ENCODE results near the gene GRIP2.

The GRIP2 gene

GRCh38 chr3:14532691-14533456 lies 7.3 kb downstream of the GRIP2 start:
- H3K4me1 ChIP-seq (ENCODE audit: control insufficient read depth, insufficient read depth, low read depth, low read length), result peaks cover 5% of the 10 kb centered on the region
- 45% methylated on average over 20 of the region's 20 CpGs for WGBS
- H3K4me3 ChIP-seq (ENCODE audit: insufficient read depth in 1 of 2, low read depth in 1 of 2, low read length in 2 of 2), result no peak overlapping the region
- H2BK15ac ChIP-seq (ENCODE audit: low read depth, poor library complexity, severe bottlenecking), result no peak overlapping the region
- no peak overlapping the region for H3K4ac ChIP-seq (ENCODE audit: low read depth in 1 of 2, low read length in 2 of 2)
- H3K27me3 ChIP-seq (ENCODE audit: control insufficient read depth in 1 of 2, insufficient read depth in 1 of 2, low read length in 2 of 2), result peaks cover 37 to 41% of the 10 kb centered on the region in 2 experiments
- H4K8ac ChIP-seq (ENCODE audit: low read length), result no peak overlapping the region
- no peak overlapping the region for H2BK12ac ChIP-seq (ENCODE audit: low read length in 2 of 2)
- H3K79me1 ChIP-seq (replicated peaks; ENCODE audit: low read length, poor library complexity, severe bottlenecking), result no peaks in the 10 kb centered on the region
- no peaks in the 10 kb centered on the region for H3K36me3 ChIP-seq (ENCODE audit: control insufficient read depth in 1 of 2, insufficient read depth in 2 of 2, low read depth in 1 of 2, low read length in 2 of 2)
- no peak overlapping the region for H2AK5ac ChIP-seq (ENCODE audit: low read length, severe bottlenecking)
- no peak overlapping the region for H2BK120ac ChIP-seq (ENCODE audit: low read depth, low read length)
- no peak overlapping the region for H3K23ac ChIP-seq (ENCODE audit: low read length in 2 of 2)
- no peak overlapping the region for H3K18ac ChIP-seq (ENCODE audit: low read depth in 1 of 2, low read length in 2 of 2)
- no peak overlapping the region for H3K14ac ChIP-seq (ENCODE audit: low read length in 2 of 2)
- H3K9ac ChIP-seq (ENCODE audit: low read length), result no peak overlapping the region
- no peak overlapping the region for H3K4me2 ChIP-seq (ENCODE audit: low read length, poor library complexity, severe bottlenecking)
- no peak overlapping the region for H2BK5ac ChIP-seq (ENCODE audit: low read depth, low read length, poor library complexity, severe bottlenecking)
- peak overlapping the region; percentile 42 for H2AFZ ChIP-seq (ENCODE audit: low read depth, low read length)
- no peak overlapping the region for H3K27ac ChIP-seq (ENCODE audit: low read length, poor library complexity, severe bottlenecking)
- H4K91ac ChIP-seq (ENCODE audit: low read length), result no peak overlapping the region
- H3K9me3 ChIP-seq (ENCODE audit: control insufficient read depth, low read length), result no peaks in the 10 kb centered on the region
- no peak for DNase-seq

- H2BK12ac ChIP-seq (ENCODE audit: low read length in 2 of 2), result no peak overlapping the region
- no peak overlapping the region for H3K14ac ChIP-seq (ENCODE audit: low read length in 2 of 2)
- H2BK5ac ChIP-seq (ENCODE audit: low read depth, low read length, poor library complexity, severe bottlenecking), result no peak overlapping the region
- H3K4me1 ChIP-seq (ENCODE audit: control insufficient read depth, insufficient read depth, low read depth, low read length), result peaks cover 2% of the 10 kb centered on the region
- H3K4ac ChIP-seq (ENCODE audit: low read depth in 1 of 2, low read length in 2 of 2), result no peak overlapping the region
- H3K4me3 ChIP-seq (ENCODE audit: insufficient read depth in 1 of 2, low read depth in 1 of 2, low read length in 2 of 2), result no peak overlapping the region
- H3K79me1 ChIP-seq (replicated peaks; ENCODE audit: low read length, poor library complexity, severe bottlenecking), result no peaks in the 10 kb centered on the region
- no peak for DNase-seq
- no peak overlapping the region for H3K18ac ChIP-seq (ENCODE audit: low read depth in 1 of 2, low read length in 2 of 2)
- H4K8ac ChIP-seq (ENCODE audit: low read length), result no peak overlapping the region
- H3K4me2 ChIP-seq (ENCODE audit: low read length, poor library complexity, severe bottlenecking), result no peak overlapping the region
- H3K9me3 ChIP-seq (ENCODE audit: control insufficient read depth, low read length), result no peaks in the 10 kb centered on the region
- WGBS, result 97% methylated on average over 17 of the region's 17 CpGs
- H2BK15ac ChIP-seq (ENCODE audit: low read depth, poor library complexity, severe bottlenecking), result no peak overlapping the region
- H2AFZ ChIP-seq (ENCODE audit: low read depth, low read length), result no peak overlapping the region
- no peaks in the 10 kb centered on the region for H3K36me3 ChIP-seq (ENCODE audit: control insufficient read depth in 1 of 2, insufficient read depth in 2 of 2, low read depth in 1 of 2, low read length in 2 of 2)
- peaks cover 37 to 41% of the 10 kb centered on the region in 2 experiments for H3K27me3 ChIP-seq (ENCODE audit: control insufficient read depth in 1 of 2, insufficient read depth in 1 of 2, low read length in 2 of 2)
- no peak overlapping the region for H3K9ac ChIP-seq (ENCODE audit: low read length)
- no peak overlapping the region for H3K27ac ChIP-seq (ENCODE audit: low read length, poor library complexity, severe bottlenecking)
- H2AK5ac ChIP-seq (ENCODE audit: low read length, severe bottlenecking), result no peak overlapping the region
- H3K23ac ChIP-seq (ENCODE audit: low read length in 2 of 2), result no peak overlapping the region
- H2BK120ac ChIP-seq (ENCODE audit: low read depth, low read length), result no peak overlapping the region
- no peak overlapping the region for H4K91ac ChIP-seq (ENCODE audit: low read length)
Observed at GRCh38 chr3:14531856-14532395, 8.2 kb downstream of the GRIP2 start.

- no peak overlapping the region for H3K4ac ChIP-seq (ENCODE audit: low read depth in 1 of 2, low read length in 2 of 2)
- H3K23ac ChIP-seq (ENCODE audit: low read length in 2 of 2), result no peak overlapping the region
- H4K91ac ChIP-seq (ENCODE audit: low read length), result no peak overlapping the region
- H2BK12ac ChIP-seq (ENCODE audit: low read length in 2 of 2), result no peak overlapping the region
- H2AK5ac ChIP-seq (ENCODE audit: low read length, severe bottlenecking), result no peak overlapping the region
- no peaks in the 10 kb centered on the region for H3K79me1 ChIP-seq (replicated peaks; ENCODE audit: low read length, poor library complexity, severe bottlenecking)
- H3K27ac ChIP-seq (ENCODE audit: low read length, poor library complexity, severe bottlenecking), result no peak overlapping the region
- no peaks in the 10 kb centered on the region for H3K9me3 ChIP-seq (ENCODE audit: control insufficient read depth, low read length)
- no peak overlapping the region for H2AFZ ChIP-seq (ENCODE audit: low read depth, low read length)
- H2BK120ac ChIP-seq (ENCODE audit: low read depth, low read length), result no peak overlapping the region
- H4K8ac ChIP-seq (ENCODE audit: low read length), result no peak overlapping the region
- H3K27me3 ChIP-seq (ENCODE audit: control insufficient read depth in 1 of 2, insufficient read depth in 1 of 2, low read length in 2 of 2), result peaks cover 7 to 28% of the 10 kb centered on the region in 2 experiments
- H3K36me3 ChIP-seq (ENCODE audit: control insufficient read depth in 1 of 2, insufficient read depth in 2 of 2, low read depth in 1 of 2, low read length in 2 of 2), result no peaks in the 10 kb centered on the region
- no peak overlapping the region for H2BK15ac ChIP-seq (ENCODE audit: low read depth, poor library complexity, severe bottlenecking)
- H3K14ac ChIP-seq (ENCODE audit: low read length in 2 of 2), result no peak overlapping the region
- no peak overlapping the region for H2BK5ac ChIP-seq (ENCODE audit: low read depth, low read length, poor library complexity, severe bottlenecking)
- 90% methylated on average over 3 of the region's 3 CpGs for WGBS
- no peak overlapping the region for H3K18ac ChIP-seq (ENCODE audit: low read depth in 1 of 2, low read length in 2 of 2)
- no peak overlapping the region for H3K9ac ChIP-seq (ENCODE audit: low read length)
- no peak overlapping the region for H3K4me3 ChIP-seq (ENCODE audit: insufficient read depth in 1 of 2, low read depth in 1 of 2, low read length in 2 of 2)
- DNase-seq, result no peak
- no peak overlapping the region for H3K4me2 ChIP-seq (ENCODE audit: low read length, poor library complexity, severe bottlenecking)
- H3K4me1 ChIP-seq (ENCODE audit: control insufficient read depth, insufficient read depth, low read depth, low read length), result peaks cover 13% of the 10 kb centered on the region
Observed at GRCh38 chr3:14528081-14528480, 12.1 kb downstream of the GRIP2 start.

- DNase-seq, result peak; percentile 88
- Histone ChIP-seq H3K14ac (ENCODE audit: low read length in 2 of 2) (no peak overlapping the region), H3K27me3 (ENCODE audit: control insufficient read depth in 1 of 2, insufficient read depth in 1 of 2, low read length in 2 of 2) (peaks cover 6 to 30% of the 10 kb centered on the region in 2 experiments), H3K27ac (ENCODE audit: low read length, poor library complexity, severe bottlenecking) (no peak overlapping the region), H2AK5ac (ENCODE audit: low read length, severe bottlenecking) (no peak overlapping the region), H3K9me3 (ENCODE audit: control insufficient read depth, low read length) (no peaks in the 10 kb centered on the region), H3K36me3 (ENCODE audit: control insufficient read depth in 1 of 2, insufficient read depth in 2 of 2, low read depth in 1 of 2, low read length in 2 of 2) (no peaks in the 10 kb centered on the region), H3K4me2 (ENCODE audit: low read length, poor library complexity, severe bottlenecking) (no peak overlapping the region), H4K91ac (ENCODE audit: low read length) (peak overlapping the region; percentile 43), H2BK5ac (ENCODE audit: low read depth, low read length, poor library complexity, severe bottlenecking) (no peak overlapping the region), H3K18ac (ENCODE audit: low read depth in 1 of 2, low read length in 2 of 2) (peak overlapping the region in 1 of 2 experiments; percentile 79), H3K79me1 (replicated peaks; ENCODE audit: low read length, poor library complexity, severe bottlenecking) (no peaks in the 10 kb centered on the region), H3K4ac (ENCODE audit: low read depth in 1 of 2, low read length in 2 of 2) (peak overlapping the region in 1 of 2 experiments; percentile 57), H3K9ac (ENCODE audit: low read length) (peak overlapping the region; percentile 87), H2AFZ (ENCODE audit: low read depth, low read length) (no peak overlapping the region), H3K23ac (ENCODE audit: low read length in 2 of 2) (no peak overlapping the region), H3K4me3 (ENCODE audit: insufficient read depth in 1 of 2, low read depth in 1 of 2, low read length in 2 of 2) (peak overlapping the region in 1 of 2 experiments; percentile 58), H3K4me1 (ENCODE audit: control insufficient read depth, insufficient read depth, low read depth, low read length) (peaks cover 12% of the 10 kb centered on the region), H2BK15ac (ENCODE audit: low read depth, poor library complexity, severe bottlenecking) (no peak overlapping the region), H2BK120ac (ENCODE audit: low read depth, low read length) (no peak overlapping the region), H4K8ac (ENCODE audit: low read length) (peak overlapping the region; percentile 83), H2BK12ac (ENCODE audit: low read length in 2 of 2) (peak overlapping the region in 1 of 2 experiments; percentile 29)
- WGBS, result 45% methylated on average over 17 of the region's 17 CpGs
Observed at GRCh38 chr3:14525685-14526631, 14.2 kb downstream of the GRIP2 start.

Data from mesenchymal stem cell (in vitro differentiated cells and primary cell).